UCSD-AML1 (cell line): Measurements from ENCODE around the gene TIMM50.
"Not testable (repeated sequence)": the region's sequence is repeated elsewhere in the genome, so short reads cannot be mapped to it uniquely, and the experiment has no call there.

Experiments used
- DNase-seq: peaks from one replicate; lab custom pipeline; 2025; ENCODE audit not compliant: unreplicated experiment; lab: John Stamatoyannopoulos, UW

The TIMM50 gene

GRCh38 chr19:39480337-39481228 is at the start of gene TIMM50:
Gene TIMM50 (plus strand): TSS chr19:39480838. CDS start chr19:39480854, 16 bp downstream.
- peak; percentile 97 for DNase-seq

GRCh38 chr19:39432677-39433025 is 48.0 kb upstream of the TIMM50 start:
- DNase-seq, result no peak

GRCh38 chr19:39433480-39434079 is 47.1 kb upstream of the TIMM50 start:
- no peak for DNase-seq

- no peak for DNase-seq
Measured at GRCh38 chr19:39434123-39435076, 46.2 kb upstream of the TIMM50 start.

- DNase-seq, result peak; percentile 100
Measured at GRCh38 chr19:39435499-39436349, 44.9 kb upstream of the TIMM50 start, which contains the start of gene RPS16. Gene RPS16 (minus strand): TSS chr19:39435949. CDS start chr19:39435895, 54 bp downstream.

GRCh38 chr19:39436350-39436716 is 44.3 kb upstream of the TIMM50 start:
- no peak for DNase-seq

- DNase-seq, result no peak
Measured at GRCh38 chr19:39438270-39438934, 42.2 kb upstream of the TIMM50 start.

- DNase-seq, result no peak
Measured at GRCh38 chr19:39444598-39445195, 35.9 kb upstream of the TIMM50 start.

GRCh38 chr19:39445196-39446111 is 35.2 kb upstream of the TIMM50 start, which contains the start of gene SUPT5H:
Gene SUPT5H (plus strand): TSS chr19:39445582. CDS start chr19:39445891, 309 bp downstream.
- peak; percentile 95 for DNase-seq

- DNase-seq, result no peak
Measured at GRCh38 chr19:39446365-39447084, 34.1 kb upstream of the TIMM50 start.

GRCh38 chr19:39448271-39448670 is 32.4 kb upstream of the TIMM50 start:
- DNase-seq, result no peak

- DNase-seq, result no peak
Measured at GRCh38 chr19:39449116-39449797, 31.4 kb upstream of the TIMM50 start.

- not testable (repeated sequence) for DNase-seq
Measured at GRCh38 chr19:39451257-39451656, 29.4 kb upstream of the TIMM50 start.

GRCh38 chr19:39463403-39463802 is 17.2 kb upstream of the TIMM50 start:
- DNase-seq, result no peak

GRCh38 chr19:39465956-39466747 is 14.5 kb upstream of the TIMM50 start:
- no peak for DNase-seq

- no peak for DNase-seq
Measured at GRCh38 chr19:39467941-39468340, 12.7 kb upstream of the TIMM50 start.
